Measurements from ENCODE around the gene ENTPD2. TPM values are rescaled to one million over a fixed set of nuclear protein-coding genes. Genes with fewer than 3 reads are reported as not detected.

The ENTPD2 gene
- total and polyA plus RNA-seq, 9 of the 15 experiments (the other 6 are each of a cell fraction or from before 2014, with no cell fraction given), result 0.04 to 0.60 (median 0.14) TPM; not detected in 4

GRCh38 chr9:137046088-137046787 is 7.6 kb downstream of the ENTPD2 start, which contains the start of gene NPDC1 (continued):
- TF ChIP-seq ZNF511 (CRISPR knock-in tag; IDR thresholded peaks at IDR 0.05) (peak; percentile 90), DACH1 (IDR thresholded peaks at IDR 0.05; ENCODE audit: partially characterized antibody) (no peak), EZH2 (IDR thresholded peaks at IDR 0.05; ENCODE audit: borderline replicate concordance, low read depth, low read length) (no peak), ZFX (CRISPR knock-in tag; IDR thresholded peaks at IDR 0.05) (peak; percentile 49), TAL1 (IDR thresholded peaks at IDR 0.05) (no peak), GABPB1 (CRISPR knock-in tag; IDR thresholded peaks at IDR 0.05) (peak; percentile 72), ETV5 (CRISPR knock-in tag; IDR thresholded peaks at IDR 0.05; ENCODE audit: low read depth) (no peak; the same call in none of the 2 replicates), CAMTA2 (CRISPR knock-in tag; conservative IDR thresholded peaks at IDR 0.05) (no peak), MCM7 (IDR thresholded peaks at IDR 0.05) (no peak), BACH1 (tag; IDR thresholded peaks at IDR 0.05) (no peak), ASH1L (IDR thresholded peaks at IDR 0.05; ENCODE audit: borderline replicate concordance, low read depth, partially characterized antibody) (no peak), CBX1 (IDR thresholded peaks at IDR 0.05; ENCODE audit: low read depth) (no peak), CEBPG (CRISPR knock-in tag; IDR thresholded peaks at IDR 0.05) (no peak), CEBPG (tag; conservative IDR thresholded peaks at IDR 0.05 in 1 of 2, IDR thresholded peaks at IDR 0.05 in 1 of 2) (no peak), CTBP1 (IDR thresholded peaks at IDR 0.05; ENCODE audit: borderline replicate concordance) (peak; percentile 42), CTCFL (IDR thresholded peaks at IDR 0.05; ENCODE audit: borderline replicate concordance, insufficient read depth, low read depth, low read length, poor library complexity, severe bottlenecking) (peak; percentile 77), MEF2A (IDR thresholded peaks at IDR 0.05; ENCODE audit: control insufficient read depth, low read depth, low read length) (no peak), CTCF (IDR thresholded peaks at IDR 0.05 in 2 of 3, conservative IDR thresholded peaks at IDR 0.05 in 1 of 3; ENCODE audit: insufficient read depth in 2 of 3, low read depth in 1 of 3, low read length in 3 of 3) (peak; percentile 87 to 94 (median 87))

Measured in K562 (cell line).